Activated naive CD4-positive, alpha-beta T cell treated with anti-CD3 and anti-CD28 coated beads, Interleukin-2, amount 50 U/mL, for 72 hours (primary cell): Measurements from ENCODE around the gene OBSCN. TPM values are rescaled to one million over a fixed set of nuclear protein-coding genes. Genes with fewer than 3 reads are reported as not detected.
A peak's percentile ranks its signal among the peaks of the same experiment; 100 is the strongest.

ENCODE experiments used
- ATAC-seq, 2 donors: fragments of 150-1000 bp; cut with Tn5 transposase; 2 replicates each; pipeline ENCODE4 v1.10.0; 2021; ENCODE audit warnings: mild to moderate bottlenecking in 2 of 2, moderate library complexity in 2 of 2
- DNase-seq, 2 donors: peaks; one replicate each; pipeline ENCODE4 v3.0.0; 2021 to 2022; ENCODE audit warnings: low spot score in 2 of 2
- H3K27ac Mint-ChIP-seq, 2 donors: one replicate each; pipeline ENCODE4 v1.8.0; 2022; ENCODE audit warnings: mild to moderate bottlenecking in 2 of 2, mixed read lengths in 2 of 2
- H3K36me3 Mint-ChIP-seq, 2 donors: one replicate each; pipeline ENCODE4 v1.8.0; 2022; ENCODE audit warnings: mixed read lengths in 2 of 2
- H3K9me3 Mint-ChIP-seq, 2 donors: one replicate each; pipeline ENCODE4 v1.8.0; 2022; ENCODE audit warnings: mixed read lengths in 2 of 2
- total RNA-seq, 2 donors: library from RNA; stranded (reverse); gene quantifications; one replicate each; pipeline ENCODE4 v1.2.3, GENCODE V29; 2022

Gene OBSCN
- total RNA-seq, 2 donors from 2014 or later = 20.8 to 37.5 TPM

- Mint-ChIP-seq H3K9me3 (peaks cover 4 to 8% of the 10 kb centered on the region in 2 donors), H3K36me3 (peaks cover 0 to 6% of the 10 kb centered on the region in 2 donors), H3K27ac (no peak overlapping the region)
- ATAC-seq (no peak), DNase-seq (peak in 1 of 2 donors; percentile 45)
Observed at GRCh38 chr1:228345201-228345930, 137.5 kb downstream of the OBSCN start.

- no peak for ATAC-seq
Observed at GRCh38 chr1:228346731-228347130, 138.9 kb downstream of the OBSCN start.

GRCh38 chr1:228347181-228347580 is 139.3 kb downstream of the OBSCN start:
- ATAC-seq = no peak

More at GRCh38 chr1:228346731-228347130, 138.9 kb downstream of the OBSCN start:
- DNase-seq = peak in 1 of 2 donors; percentile 42
- no peak overlapping the region for H3K27ac Mint-ChIP-seq
- H3K36me3 Mint-ChIP-seq = peaks cover 0 to 6% of the 10 kb centered on the region in 2 donors
- H3K9me3 Mint-ChIP-seq = peaks cover 4 to 8% of the 10 kb centered on the region in 2 donors

GRCh38 chr1:228348708-228349467 is 141.0 kb downstream of the OBSCN start:
- Mint-ChIP-seq H3K9me3 (peaks cover 0 to 4% of the 10 kb centered on the region in 2 donors), H3K27ac (peak overlapping the region; percentile 7 to 62), H3K36me3 (no peaks in the 10 kb centered on the region)
- DNase-seq = peak in 1 of 2 donors; percentile 34
- no peak for ATAC-seq

More at GRCh38 chr1:228347181-228347580, 139.3 kb downstream of the OBSCN start:
- Mint-ChIP-seq H3K27ac (no peak overlapping the region), H3K9me3 (peaks cover 4 to 8% of the 10 kb centered on the region in 2 donors), H3K36me3 (peaks cover 0 to 6% of the 10 kb centered on the region in 2 donors)
- DNase-seq = peak in 1 of 2 donors; percentile 33

GRCh38 chr1:228349701-228350171 is 141.9 kb downstream of the OBSCN start:
- no peak for ATAC-seq
- peak in 1 of 2 donors; percentile 37 for DNase-seq
- H3K27ac Mint-ChIP-seq = peak overlapping the region in 1 of 2 donors; percentile 28
- no peaks in the 10 kb centered on the region for H3K36me3 Mint-ChIP-seq
- no peaks in the 10 kb centered on the region for H3K9me3 Mint-ChIP-seq

GRCh38 chr1:228350179-228350742 is 142.4 kb downstream of the OBSCN start:
- no peaks in the 10 kb centered on the region for H3K36me3 Mint-ChIP-seq
- peak overlapping the region; percentile 28 to 29 for H3K27ac Mint-ChIP-seq
- no peaks in the 10 kb centered on the region for H3K9me3 Mint-ChIP-seq

GRCh38 chr1:228350831-228351781 is 143.3 kb downstream of the OBSCN start:
- Mint-ChIP-seq H3K27ac (peak overlapping the region in 1 of 2 donors; percentile 28), H3K9me3 (no peaks in the 10 kb centered on the region), H3K36me3 (no peaks in the 10 kb centered on the region)
- DNase-seq = peak in 1 of 2 donors; percentile 50
- no peak for ATAC-seq

More at GRCh38 chr1:228350179-228350742, 142.4 kb downstream of the OBSCN start:
- DNase-seq = no peak
- ATAC-seq = no peak

- no peak for DNase-seq
- no peak for ATAC-seq
- Mint-ChIP-seq H3K9me3 (no peaks in the 10 kb centered on the region), H3K27ac (no peak overlapping the region), H3K36me3 (no peaks in the 10 kb centered on the region)
Observed at GRCh38 chr1:228351850-228352249, 144.0 kb downstream of the OBSCN start.

GRCh38 chr1:228352677-228353481 is 145.0 kb downstream of the OBSCN start:
- Mint-ChIP-seq H3K27ac (no peak overlapping the region), H3K9me3 (no peaks in the 10 kb centered on the region), H3K36me3 (no peaks in the 10 kb centered on the region)
- DNase-seq (no peak), ATAC-seq (no peak)

- no peaks in the 10 kb centered on the region for H3K36me3 Mint-ChIP-seq
- ATAC-seq (no peak), DNase-seq (no peak)
- H3K9me3 Mint-ChIP-seq = no peaks in the 10 kb centered on the region
- no peak overlapping the region for H3K27ac Mint-ChIP-seq
Observed at GRCh38 chr1:228353601-228354371, 145.9 kb downstream of the OBSCN start.

- no peak overlapping the region for H3K27ac Mint-ChIP-seq
- ATAC-seq (no peak), DNase-seq (no peak)
- H3K9me3 Mint-ChIP-seq = no peaks in the 10 kb centered on the region
- H3K36me3 Mint-ChIP-seq = no peaks in the 10 kb centered on the region
Observed at GRCh38 chr1:228354390-228355320, 146.8 kb downstream of the OBSCN start.

GRCh38 chr1:228356897-228357680 is 149.2 kb downstream of the OBSCN start:
- Mint-ChIP-seq H3K27ac (no peak overlapping the region), H3K9me3 (no peaks in the 10 kb centered on the region), H3K36me3 (no peaks in the 10 kb centered on the region)
- ATAC-seq (no peak), DNase-seq (no peak)
